Measurements from ENCODE around the gene CLEC1B.

The CLEC1B gene

GRCh38 chr12:10016881-10017280, 18.0 kb upstream of the CLEC1B start:
- Histone ChIP-seq H3K27me3 (ENCODE audit: insufficient read depth, low read length, poor library complexity, severe bottlenecking) (no peaks in the 10 kb centered on the region), H3K4me2 (ENCODE audit: low read depth, low read length, poor library complexity, severe bottlenecking) (peak overlapping the region; percentile 54), H3K4me1 (ENCODE audit: insufficient read depth, low read length, poor library complexity, severe bottlenecking) (peaks cover 38% of the 10 kb centered on the region), H3K36me3 (ENCODE audit: insufficient read depth, low read length) (no peaks in the 10 kb centered on the region), H3K9me3 (ENCODE audit: insufficient read depth, low read depth, low read length) (no peaks in the 10 kb centered on the region), H3K4me3 (ENCODE audit: low read length, poor library complexity, severe bottlenecking) (peak overlapping the region; percentile 46), H4K20me1 (ENCODE audit: insufficient read depth, low read length, poor library complexity, severe bottlenecking) (no peaks in the 10 kb centered on the region), H3F3A (ENCODE audit: low read depth) (no peaks in the 10 kb centered on the region), H3K79me2 (ENCODE audit: insufficient read depth, low read length) (no peaks in the 10 kb centered on the region), H2AFZ (ENCODE audit: low read length) (no peak overlapping the region), H3K9me2 (replicated peaks; ENCODE audit: low read depth, low read length) (no peaks in the 10 kb centered on the region), H3K9ac (ENCODE audit: low read depth, low read length, poor library complexity, severe bottlenecking) (peak overlapping the region; percentile 44)
- TF ChIP-seq CTCF (conservative IDR thresholded peaks at IDR 0.05; ENCODE audit: low read length) (no peak), EZH2phosphoT487 (IDR thresholded peaks at IDR 0.05; ENCODE audit: borderline replicate concordance) (no peak)

- H3F3A ChIP-seq (ENCODE audit: low read depth) = no peaks in the 10 kb centered on the region
- H4K20me1 ChIP-seq (ENCODE audit: insufficient read depth, low read length, poor library complexity, severe bottlenecking) = no peaks in the 10 kb centered on the region
- TF ChIP-seq CTCF (conservative IDR thresholded peaks at IDR 0.05; ENCODE audit: low read length) (no peak), EZH2phosphoT487 (IDR thresholded peaks at IDR 0.05; ENCODE audit: borderline replicate concordance) (no peak)
- no peak overlapping the region for H3K4me3 ChIP-seq (ENCODE audit: low read length, poor library complexity, severe bottlenecking)
- H3K36me3 ChIP-seq (ENCODE audit: insufficient read depth, low read length) = no peaks in the 10 kb centered on the region
- H3K9ac ChIP-seq (ENCODE audit: low read depth, low read length, poor library complexity, severe bottlenecking) = no peak overlapping the region
- H3K4me2 ChIP-seq (ENCODE audit: low read depth, low read length, poor library complexity, severe bottlenecking) = peak overlapping the region; percentile 38
- no peak overlapping the region for H2AFZ ChIP-seq (ENCODE audit: low read length)
- H3K79me2 ChIP-seq (ENCODE audit: insufficient read depth, low read length) = no peaks in the 10 kb centered on the region
- peaks cover 38% of the 10 kb centered on the region for H3K4me1 ChIP-seq (ENCODE audit: insufficient read depth, low read length, poor library complexity, severe bottlenecking)
- H3K9me2 ChIP-seq (replicated peaks; ENCODE audit: low read depth, low read length) = no peaks in the 10 kb centered on the region
- H3K27me3 ChIP-seq (ENCODE audit: insufficient read depth, low read length, poor library complexity, severe bottlenecking) = no peaks in the 10 kb centered on the region
- H3K9me3 ChIP-seq (ENCODE audit: insufficient read depth, low read depth, low read length) = no peaks in the 10 kb centered on the region
These were observed 16.5 kb upstream of the CLEC1B start for GRCh38 chr12:10015450-10015849.

- Histone ChIP-seq H3K9ac (ENCODE audit: low read depth, low read length, poor library complexity, severe bottlenecking) (no peak overlapping the region), H3K4me3 (ENCODE audit: low read length, poor library complexity, severe bottlenecking) (no peak overlapping the region), H3K4me2 (ENCODE audit: low read depth, low read length, poor library complexity, severe bottlenecking) (no peak overlapping the region), H3K4me1 (ENCODE audit: insufficient read depth, low read length, poor library complexity, severe bottlenecking) (peaks cover 28% of the 10 kb centered on the region), H3K9me2 (replicated peaks; ENCODE audit: low read depth, low read length) (no peaks in the 10 kb centered on the region), H4K20me1 (ENCODE audit: insufficient read depth, low read length, poor library complexity, severe bottlenecking) (no peaks in the 10 kb centered on the region), H3F3A (ENCODE audit: low read depth) (no peaks in the 10 kb centered on the region), H3K9me3 (ENCODE audit: insufficient read depth, low read depth, low read length) (no peaks in the 10 kb centered on the region), H3K36me3 (ENCODE audit: insufficient read depth, low read length) (no peaks in the 10 kb centered on the region), H3K79me2 (ENCODE audit: insufficient read depth, low read length) (no peaks in the 10 kb centered on the region), H3K27me3 (ENCODE audit: insufficient read depth, low read length, poor library complexity, severe bottlenecking) (no peaks in the 10 kb centered on the region), H2AFZ (ENCODE audit: low read length) (no peak overlapping the region)
- TF ChIP-seq CTCF (conservative IDR thresholded peaks at IDR 0.05; ENCODE audit: low read length) (no peak), EZH2phosphoT487 (IDR thresholded peaks at IDR 0.05; ENCODE audit: borderline replicate concordance) (no peak)
These were observed 13.9 kb upstream of the CLEC1B start for GRCh38 chr12:10012630-10013330.
